ENCODE results near the gene MIEF1.
A peak's percentile ranks its signal among the peaks of the same experiment; 100 is the strongest.

MIEF1 gene

GRCh38 chr22:39534591-39535356 is 32.7 kb downstream of the MIEF1 start (continued):
- TF ChIP-seq, protein P1, sequence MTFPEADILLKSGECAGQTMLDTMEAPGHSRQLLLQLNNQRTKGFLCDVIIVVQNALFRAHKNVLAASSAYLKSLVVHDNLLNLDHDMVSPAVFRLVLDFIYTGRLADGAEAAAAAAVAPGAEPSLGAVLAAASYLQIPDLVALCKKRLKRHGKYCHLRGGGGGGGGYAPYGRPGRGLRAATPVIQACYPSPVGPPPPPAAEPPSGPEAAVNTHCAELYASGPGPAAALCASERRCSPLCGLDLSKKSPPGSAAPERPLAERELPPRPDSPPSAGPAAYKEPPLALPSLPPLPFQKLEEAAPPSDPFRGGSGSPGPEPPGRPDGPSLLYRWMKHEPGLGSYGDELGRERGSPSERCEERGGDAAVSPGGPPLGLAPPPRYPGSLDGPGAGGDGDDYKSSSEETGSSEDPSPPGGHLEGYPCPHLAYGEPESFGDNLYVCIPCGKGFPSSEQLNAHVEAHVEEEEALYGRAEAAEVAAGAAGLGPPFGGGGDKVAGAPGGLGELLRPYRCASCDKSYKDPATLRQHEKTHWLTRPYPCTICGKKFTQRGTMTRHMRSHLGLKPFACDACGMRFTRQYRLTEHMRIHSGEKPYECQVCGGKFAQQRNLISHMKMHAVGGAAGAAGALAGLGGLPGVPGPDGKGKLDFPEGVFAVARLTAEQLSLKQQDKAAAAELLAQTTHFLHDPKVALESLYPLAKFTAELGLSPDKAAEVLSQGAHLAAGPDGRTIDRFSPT (tag by site-specific recombination; IDR thresholded peaks at IDR 0.05) = peak; percentile 98
- TF ChIP-seq ZNF473 (tag by site-specific recombination; IDR thresholded peaks at IDR 0.05) (no peak), ZBTB26 (tag by site-specific recombination; optimal IDR thresholded peaks at IDR 0.05) (peak; percentile 58), SP7 (tag by site-specific recombination; IDR thresholded peaks at IDR 0.05) (peak; percentile 74), ZFP69B (tag by site-specific recombination; IDR thresholded peaks at IDR 0.05) (peak; percentile 72; the same call in 1 of the 2 replicates), ZNF157 (tag by site-specific recombination; IDR thresholded peaks at IDR 0.05) (no peak), ZNF169 (tag by site-specific recombination; IDR thresholded peaks at IDR 0.05) (no peak), ZXDB (tag by site-specific recombination; IDR thresholded peaks at IDR 0.05) (peak; percentile 47; the same call in 1 of the 2 replicates), ZNF280C (tag by site-specific recombination; IDR thresholded peaks at IDR 0.05) (no peak), ZNF133 (tag by site-specific recombination; IDR thresholded peaks at IDR 0.05) (no peak), ZNF391 (tag by site-specific recombination; IDR thresholded peaks at IDR 0.05; ENCODE audit: borderline replicate concordance, low read depth) (peak; percentile 68; the same call in 1 of the 2 replicates), ZNF19 (tag by site-specific recombination; IDR thresholded peaks at IDR 0.05; ENCODE audit: low read depth) (no peak), ZNF600 (tag by site-specific recombination; IDR thresholded peaks at IDR 0.05) (peak; percentile 10; the same call in 1 of the 2 replicates), ZNF155 (tag by site-specific recombination; IDR thresholded peaks at IDR 0.05) (no peak), ZBTB10 (tag by site-specific recombination; IDR thresholded peaks at IDR 0.05) (peak; percentile 42; the same call in 1 of the 2 replicates), ZNF311 (tag by site-specific recombination; IDR thresholded peaks at IDR 0.05; ENCODE audit: borderline replicate concordance) (no peak), ZBTB7A (tag by site-specific recombination; IDR thresholded peaks at IDR 0.05; ENCODE audit: low read depth) (peak; percentile 82; the same call in 1 of the 2 replicates), ZNF548 (tag by site-specific recombination; IDR thresholded peaks at IDR 0.05) (no peak), SCRT2 (tag by site-specific recombination; IDR thresholded peaks at IDR 0.05) (no peak), ZNF140 (tag by site-specific recombination; IDR thresholded peaks at IDR 0.05) (no peak), ZFP37 (tag by site-specific recombination; IDR thresholded peaks at IDR 0.05) (no peak)
- TF ChIP-seq, protein P2, sequence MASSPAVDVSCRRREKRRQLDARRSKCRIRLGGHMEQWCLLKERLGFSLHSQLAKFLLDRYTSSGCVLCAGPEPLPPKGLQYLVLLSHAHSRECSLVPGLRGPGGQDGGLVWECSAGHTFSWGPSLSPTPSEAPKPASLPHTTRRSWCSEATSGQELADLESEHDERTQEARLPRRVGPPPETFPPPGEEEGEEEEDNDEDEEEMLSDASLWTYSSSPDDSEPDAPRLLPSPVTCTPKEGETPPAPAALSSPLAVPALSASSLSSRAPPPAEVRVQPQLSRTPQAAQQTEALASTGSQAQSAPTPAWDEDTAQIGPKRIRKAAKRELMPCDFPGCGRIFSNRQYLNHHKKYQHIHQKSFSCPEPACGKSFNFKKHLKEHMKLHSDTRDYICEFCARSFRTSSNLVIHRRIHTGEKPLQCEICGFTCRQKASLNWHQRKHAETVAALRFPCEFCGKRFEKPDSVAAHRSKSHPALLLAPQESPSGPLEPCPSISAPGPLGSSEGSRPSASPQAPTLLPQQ (tag by site-specific recombination; IDR thresholded peaks at IDR 0.05) = peak; percentile 76
- TF ChIP-seq, protein P3, sequence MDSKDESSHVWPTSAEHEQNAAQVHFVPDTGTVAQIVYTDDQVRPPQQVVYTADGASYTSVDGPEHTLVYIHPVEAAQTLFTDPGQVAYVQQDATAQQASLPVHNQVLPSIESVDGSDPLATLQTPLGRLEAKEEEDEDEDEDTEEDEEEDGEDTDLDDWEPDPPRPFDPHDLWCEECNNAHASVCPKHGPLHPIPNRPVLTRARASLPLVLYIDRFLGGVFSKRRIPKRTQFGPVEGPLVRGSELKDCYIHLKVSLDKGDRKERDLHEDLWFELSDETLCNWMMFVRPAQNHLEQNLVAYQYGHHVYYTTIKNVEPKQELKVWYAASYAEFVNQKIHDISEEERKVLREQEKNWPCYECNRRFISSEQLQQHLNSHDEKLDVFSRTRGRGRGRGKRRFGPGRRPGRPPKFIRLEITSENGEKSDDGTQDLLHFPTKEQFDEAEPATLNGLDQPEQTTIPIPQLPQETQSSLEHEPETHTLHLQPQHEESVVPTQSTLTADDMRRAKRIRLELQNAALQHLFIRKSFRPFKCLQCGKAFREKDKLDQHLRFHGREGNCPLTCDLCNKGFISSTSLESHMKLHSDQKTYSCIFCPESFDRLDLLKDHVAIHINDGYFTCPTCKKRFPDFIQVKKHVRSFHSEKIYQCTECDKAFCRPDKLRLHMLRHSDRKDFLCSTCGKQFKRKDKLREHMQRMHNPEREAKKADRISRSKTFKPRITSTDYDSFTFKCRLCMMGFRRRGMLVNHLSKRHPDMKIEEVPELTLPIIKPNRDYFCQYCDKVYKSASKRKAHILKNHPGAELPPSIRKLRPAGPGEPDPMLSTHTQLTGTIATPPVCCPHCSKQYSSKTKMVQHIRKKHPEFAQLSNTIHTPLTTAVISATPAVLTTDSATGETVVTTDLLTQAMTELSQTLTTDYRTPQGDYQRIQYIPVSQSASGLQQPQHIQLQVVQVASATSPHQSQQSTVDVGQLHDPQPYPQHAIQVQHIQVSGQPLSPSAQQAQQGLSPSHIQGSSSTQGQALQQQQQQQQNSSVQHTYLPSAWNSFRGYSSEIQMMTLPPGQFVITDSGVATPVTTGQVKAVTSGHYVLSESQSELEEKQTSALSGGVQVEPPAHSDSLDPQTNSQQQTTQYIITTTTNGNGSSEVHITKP (tag by site-specific recombination; IDR thresholded peaks at IDR 0.05) = no peak
- TF ChIP-seq, protein P4, sequence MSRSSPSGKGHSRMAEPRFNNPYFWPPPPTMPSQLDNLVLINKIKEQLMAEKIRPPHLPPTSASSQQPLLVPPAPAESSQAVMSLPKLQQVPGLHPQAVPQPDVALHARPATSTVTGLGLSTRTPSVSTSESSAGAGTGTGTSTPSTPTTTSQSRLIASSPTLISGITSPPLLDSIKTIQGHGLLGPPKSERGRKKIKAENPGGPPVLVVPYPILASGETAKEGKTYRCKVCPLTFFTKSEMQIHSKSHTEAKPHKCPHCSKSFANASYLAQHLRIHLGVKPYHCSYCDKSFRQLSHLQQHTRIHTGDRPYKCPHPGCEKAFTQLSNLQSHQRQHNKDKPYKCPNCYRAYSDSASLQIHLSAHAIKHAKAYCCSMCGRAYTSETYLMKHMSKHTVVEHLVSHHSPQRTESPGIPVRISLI (tag by site-specific recombination; IDR thresholded peaks at IDR 0.05) = no peak

Measured in HEK293 (cell line).